ENCODE measurements around the gene SASH1. TPM values are rescaled to one million over a fixed set of nuclear protein-coding genes. Genes with fewer than 3 reads are reported as not detected.

Gene SASH1
- total and polyA plus RNA-seq, 7 experiments from 2014 or later: 0.24 to 7.8 (median 1.4) TPM; not detected in 2

GRCh38 chr6:148340586-148341297 lies 1.9 kb upstream of the SASH1 start:
- no peak for DNase-seq
- no peak overlapping the region for H3K27ac Mint-ChIP-seq
- intact Hi-C loops (cut with micrococcal nuclease): no loop called here
- no peak overlapping the region for H3K4me3 Mint-ChIP-seq
- no peak overlapping the region for H3K4me3 ChIP-seq (ENCODE audit: low read length)
- no peaks in the 10 kb centered on the region for H3K36me3 Mint-ChIP-seq
- no peak overlapping the region for H3K27ac ChIP-seq (ENCODE audit: low read depth, low read length)
- CTCF ChIA-PET: no interaction called here
- H3K36me3 ChIP-seq (ENCODE audit: control insufficient read depth in 2 of 3, insufficient read depth in 3 of 3, low read length in 3 of 3): no peaks in the 10 kb centered on the region
- H3K27me3 ChIP-seq (ENCODE audit: control insufficient read depth in 2 of 2, insufficient read depth in 2 of 2, low read length in 2 of 2): no peaks in the 10 kb centered on the region
- no peaks in the 10 kb centered on the region for H3K4me1 ChIP-seq (ENCODE audit: control insufficient read depth in 2 of 2, insufficient read depth in 2 of 2, low read length in 2 of 2)
- H3K9me3 Mint-ChIP-seq: peaks cover 0 to 1% (median 0%) of the 10 kb centered on the region in 11 donors
- peaks cover 26 to 50% (median 38%) of the 10 kb centered on the region in 5 donors for H3K27me3 Mint-ChIP-seq
- H3K4me1 Mint-ChIP-seq: peaks cover 6 to 13% (median 8%) of the 10 kb centered on the region in 7 donors
- POLR2A ChIA-PET: no interaction called here
- no peak for ATAC-seq
- H3K9me3 ChIP-seq (ENCODE audit: control insufficient read depth in 2 of 3, low read length in 3 of 3): no peaks in the 10 kb centered on the region

- peaks cover 36 to 61% (median 47%) of the 10 kb centered on the region in 5 donors for H3K27me3 Mint-ChIP-seq
These were observed 613 bp upstream of the SASH1 start for GRCh38 chr6:148342100-148342349.

GRCh38 chr6:148343047-148343782 lies 577 bp downstream of the SASH1 start:
- Histone ChIP-seq H3K27ac (ENCODE audit: low read depth, low read length) (no peak overlapping the region), H3K9me3 (ENCODE audit: control insufficient read depth in 2 of 3, low read length in 3 of 3) (no peaks in the 10 kb centered on the region), H3K4me3 (ENCODE audit: low read length) (no peak overlapping the region), H3K4me1 (ENCODE audit: control insufficient read depth in 2 of 2, insufficient read depth in 2 of 2, low read length in 2 of 2) (no peaks in the 10 kb centered on the region), H3K27me3 (ENCODE audit: control insufficient read depth in 2 of 2, insufficient read depth in 2 of 2, low read length in 2 of 2) (no peaks in the 10 kb centered on the region), H3K36me3 (ENCODE audit: control insufficient read depth in 2 of 3, insufficient read depth in 3 of 3, low read length in 3 of 3) (no peaks in the 10 kb centered on the region)
- Mint-ChIP-seq H3K4me3 (peak overlapping the region in 7 of 10 donors; percentile 0 to 61 (median 14)), H3K9me3 (peaks cover 0 to 3% (median 0%) of the 10 kb centered on the region in 11 donors), H3K27ac (no peak overlapping the region), H3K36me3 (peaks cover 0 to under 1% (median 0%) of the 10 kb centered on the region in 5 donors), H3K4me1 (peaks cover 6 to 13% (median 8%) of the 10 kb centered on the region in 7 donors), H3K27me3 (peaks cover 44 to 68% (median 52%) of the 10 kb centered on the region in 5 donors)
- ChIA-PET CTCF (no interaction called here), POLR2A (no interaction called here)
- no peak for DNase-seq
- peak; percentile 18 for ATAC-seq
- intact Hi-C loops (cut with micrococcal nuclease): no loop called here

More at GRCh38 chr6:148342100-148342349, 613 bp upstream of the SASH1 start:
- H3K36me3 Mint-ChIP-seq: no peaks in the 10 kb centered on the region
- ChIA-PET POLR2A (no interaction called here), CTCF (no interaction called here)
- DNase-seq (no peak), ATAC-seq (no peak)
- intact Hi-C loops (cut with micrococcal nuclease): no loop called here
- peak overlapping the region; percentile 13 for H3K4me3 ChIP-seq (ENCODE audit: low read length)
- peaks cover 6 to 13% (median 8%) of the 10 kb centered on the region in 7 donors for H3K4me1 Mint-ChIP-seq
- H3K9me3 Mint-ChIP-seq: peaks cover 0 to 3% (median 0%) of the 10 kb centered on the region in 11 donors
- no peak overlapping the region for H3K27ac Mint-ChIP-seq
- H3K27me3 ChIP-seq (ENCODE audit: control insufficient read depth in 2 of 2, insufficient read depth in 2 of 2, low read length in 2 of 2): no peaks in the 10 kb centered on the region
- H3K27ac ChIP-seq (ENCODE audit: low read depth, low read length): no peak overlapping the region
- H3K36me3 ChIP-seq (ENCODE audit: control insufficient read depth in 2 of 3, insufficient read depth in 3 of 3, low read length in 3 of 3): no peaks in the 10 kb centered on the region
- peak overlapping the region; percentile 43 to 84 (median 69) for H3K4me3 Mint-ChIP-seq
- no peaks in the 10 kb centered on the region for H3K9me3 ChIP-seq (ENCODE audit: control insufficient read depth in 2 of 3, low read length in 3 of 3)
- H3K4me1 ChIP-seq (ENCODE audit: control insufficient read depth in 2 of 2, insufficient read depth in 2 of 2, low read length in 2 of 2): no peaks in the 10 kb centered on the region

GRCh38 chr6:148345176-148345575 lies 2.5 kb downstream of the SASH1 start:
- no peaks in the 10 kb centered on the region for H3K4me1 ChIP-seq (ENCODE audit: control insufficient read depth in 2 of 2, insufficient read depth in 2 of 2, low read length in 2 of 2)
- no peak overlapping the region for H3K27ac ChIP-seq (ENCODE audit: low read depth, low read length)
- peaks cover 0 to 4% (median 0%) of the 10 kb centered on the region in 11 donors for H3K9me3 Mint-ChIP-seq
- H3K27me3 Mint-ChIP-seq: peaks cover 47 to 69% (median 57%) of the 10 kb centered on the region in 5 donors
- intact Hi-C loops (cut with micrococcal nuclease): no loop called here
- H3K36me3 ChIP-seq (ENCODE audit: control insufficient read depth in 2 of 3, insufficient read depth in 3 of 3, low read length in 3 of 3): no peaks in the 10 kb centered on the region
- peaks cover 0 to 7% (median 0%) of the 10 kb centered on the region in 5 donors for H3K36me3 Mint-ChIP-seq
- CTCF ChIA-PET: no interaction called here
- H3K4me3 Mint-ChIP-seq: no peak overlapping the region
- H3K27me3 ChIP-seq (ENCODE audit: control insufficient read depth in 2 of 2, insufficient read depth in 2 of 2, low read length in 2 of 2): no peaks in the 10 kb centered on the region
- ATAC-seq: no peak
- no peak overlapping the region for H3K4me3 ChIP-seq (ENCODE audit: low read length)
- H3K4me1 Mint-ChIP-seq: peaks cover 6 to 13% (median 8%) of the 10 kb centered on the region in 7 donors
- H3K9me3 ChIP-seq (ENCODE audit: control insufficient read depth in 2 of 3, low read length in 3 of 3): no peaks in the 10 kb centered on the region
- DNase-seq: no peak
- no peak overlapping the region for H3K27ac Mint-ChIP-seq
- POLR2A ChIA-PET: no interaction called here

- DNase-seq (no peak), ATAC-seq (no peak)
- no peak overlapping the region for H3K27ac Mint-ChIP-seq
- H3K36me3 ChIP-seq (ENCODE audit: control insufficient read depth in 2 of 3, insufficient read depth in 3 of 3, low read length in 3 of 3): no peaks in the 10 kb centered on the region
- peaks cover 0 to 4% (median 0%) of the 10 kb centered on the region in 11 donors for H3K9me3 Mint-ChIP-seq
- no peak overlapping the region for H3K27ac ChIP-seq (ENCODE audit: low read depth, low read length)
- H3K9me3 ChIP-seq (ENCODE audit: control insufficient read depth in 2 of 3, low read length in 3 of 3): no peaks in the 10 kb centered on the region
- peaks cover 0 to 7% (median 0%) of the 10 kb centered on the region in 5 donors for H3K36me3 Mint-ChIP-seq
- H3K27me3 Mint-ChIP-seq: peaks cover 47 to 68% (median 57%) of the 10 kb centered on the region in 5 donors
- no peaks in the 10 kb centered on the region for H3K27me3 ChIP-seq (ENCODE audit: control insufficient read depth in 2 of 2, insufficient read depth in 2 of 2, low read length in 2 of 2)
- H3K4me3 Mint-ChIP-seq: no peak overlapping the region
- ChIA-PET CTCF (no interaction called here), POLR2A (no interaction called here)
- no peaks in the 10 kb centered on the region for H3K4me1 ChIP-seq (ENCODE audit: control insufficient read depth in 2 of 2, insufficient read depth in 2 of 2, low read length in 2 of 2)
- H3K4me1 Mint-ChIP-seq: peaks cover 6 to 13% (median 8%) of the 10 kb centered on the region in 7 donors
- no peak overlapping the region for H3K4me3 ChIP-seq (ENCODE audit: low read length)
- intact Hi-C loops (cut with micrococcal nuclease): no loop called here
These were observed 2.9 kb downstream of the SASH1 start for GRCh38 chr6:148345578-148345977.

- no peak overlapping the region for H3K4me3 Mint-ChIP-seq
- no peak for DNase-seq
- Histone ChIP-seq H3K27ac (ENCODE audit: low read depth, low read length) (no peak overlapping the region), H3K27me3 (ENCODE audit: control insufficient read depth in 2 of 2, insufficient read depth in 2 of 2, low read length in 2 of 2) (no peaks in the 10 kb centered on the region), H3K4me1 (ENCODE audit: control insufficient read depth in 2 of 2, insufficient read depth in 2 of 2, low read length in 2 of 2) (no peaks in the 10 kb centered on the region), H3K4me3 (ENCODE audit: low read length) (no peak overlapping the region), H3K9me3 (ENCODE audit: control insufficient read depth in 2 of 3, low read length in 3 of 3) (no peaks in the 10 kb centered on the region), H3K36me3 (ENCODE audit: control insufficient read depth in 2 of 3, insufficient read depth in 3 of 3, low read length in 3 of 3) (no peaks in the 10 kb centered on the region)
- no peak overlapping the region for H3K27ac Mint-ChIP-seq
- H3K36me3 Mint-ChIP-seq: peaks cover 0 to 7% (median 0%) of the 10 kb centered on the region in 5 donors
- H3K27me3 Mint-ChIP-seq: peaks cover 41 to 63% (median 53%) of the 10 kb centered on the region in 5 donors
- intact Hi-C loops (cut with micrococcal nuclease): no loop called here
- peaks cover 0 to 4% (median 0%) of the 10 kb centered on the region in 11 donors for H3K9me3 Mint-ChIP-seq
- CTCF ChIA-PET: interaction anchor here (0.5 kb wide), 1 partner anchor 15 kb away, joined by 4 read pairs; no protein-coding TSS in a partner anchor
- POLR2A ChIA-PET: no interaction called here
- ATAC-seq: no peak
- peaks cover 6 to 13% (median 7%) of the 10 kb centered on the region in 7 donors for H3K4me1 Mint-ChIP-seq
These were observed 4.2 kb downstream of the SASH1 start for GRCh38 chr6:148346681-148347440.
